ENCODE results near the gene TEAD3.

Gene TEAD3

DNA sequence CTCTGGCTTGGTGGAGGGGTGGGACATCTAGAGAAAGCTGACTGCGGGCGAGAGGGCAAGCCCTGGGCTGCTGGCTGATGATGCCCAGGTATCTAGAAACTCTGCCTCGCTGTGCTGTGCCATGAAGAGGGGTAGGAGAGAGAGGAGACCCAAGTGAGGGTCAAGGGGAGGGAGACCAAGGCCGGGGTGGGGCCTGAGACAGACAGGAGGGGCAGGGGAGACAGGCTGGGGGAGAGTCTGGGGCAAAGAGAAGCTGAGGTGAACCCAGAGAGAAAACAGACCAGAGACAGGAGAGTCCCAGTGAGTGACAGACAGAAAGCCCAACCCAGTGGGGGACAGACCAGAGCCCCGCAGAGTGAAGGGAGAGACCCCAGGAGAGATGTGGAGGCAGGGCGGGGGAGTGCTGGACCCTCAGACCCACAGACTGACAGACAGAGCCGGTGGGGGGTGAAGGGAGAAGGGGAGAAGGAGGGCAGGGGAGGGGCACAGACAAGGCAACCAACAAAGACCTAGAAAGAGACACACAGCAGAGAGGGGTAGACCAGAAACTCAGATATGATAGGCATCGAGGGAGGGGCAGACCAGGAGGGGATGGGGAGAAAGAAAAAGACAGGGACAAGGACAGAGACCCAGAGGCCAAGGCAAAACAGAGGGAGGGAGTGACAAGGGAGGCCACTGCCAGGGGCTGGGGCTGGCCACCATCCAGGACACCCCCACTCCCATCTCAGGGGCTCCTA, 5.9 kb downstream of the TEAD3 start:
- no peak for DNase-seq

DNA sequence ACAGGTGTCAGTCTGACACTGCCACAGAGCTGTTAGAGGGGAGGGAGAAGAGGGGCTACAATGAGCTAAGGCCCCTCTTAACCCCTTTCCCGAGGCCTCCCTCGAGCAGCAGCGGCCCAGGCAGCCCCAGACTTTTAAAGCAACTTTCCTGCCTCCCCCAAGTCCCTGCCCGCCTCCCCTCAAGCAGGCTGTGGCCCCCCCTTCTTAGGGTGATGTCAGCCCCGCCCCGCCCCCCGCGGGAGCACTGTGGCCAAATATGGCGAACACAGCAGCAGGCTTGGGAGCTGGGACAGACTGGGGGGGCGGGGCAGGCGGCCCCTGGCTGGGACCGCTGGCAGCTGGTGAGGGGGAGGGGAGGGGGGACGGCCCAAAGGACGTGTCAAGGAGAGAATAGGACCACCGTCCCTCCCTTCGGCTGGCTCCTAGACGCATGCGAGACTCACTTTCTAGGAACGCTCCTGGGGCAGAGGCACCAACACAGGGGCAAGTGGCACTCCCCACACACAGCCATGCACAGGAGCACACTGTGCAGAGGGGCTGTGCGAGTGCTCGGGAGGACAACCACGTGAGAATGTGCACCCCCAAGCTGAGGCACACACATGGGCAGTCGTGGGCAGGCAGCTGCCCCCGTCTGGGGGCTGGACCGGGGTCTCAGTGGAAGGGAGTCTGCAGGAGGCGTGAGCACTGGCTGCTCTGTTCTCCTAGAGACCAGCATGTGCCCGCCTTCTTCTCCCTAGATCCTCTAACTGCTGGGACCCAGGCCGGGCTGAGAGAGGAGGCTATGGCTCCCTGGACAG, 6.7 kb downstream of the TEAD3 start:
- DNase-seq: no peak

DNA sequence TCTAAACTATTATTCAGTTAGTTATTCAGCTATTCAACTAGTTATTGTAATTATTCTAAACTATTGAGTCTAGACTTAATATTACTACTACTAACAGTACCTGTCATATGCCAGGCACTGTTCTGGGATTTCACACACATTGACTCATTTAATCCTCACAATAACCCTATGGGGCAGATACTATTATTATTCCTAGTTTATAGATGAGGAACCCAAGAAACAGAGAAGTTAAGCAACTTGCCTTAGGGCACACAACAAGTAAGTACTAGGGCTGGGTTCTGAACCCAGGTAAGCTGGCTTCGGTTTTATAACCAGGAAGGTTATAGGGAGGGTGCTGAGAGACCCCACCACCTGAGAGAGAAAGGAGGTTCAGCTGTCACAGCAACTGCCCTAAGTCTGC, 7.8 kb downstream of the TEAD3 start:
- no peak for DNase-seq

DNA sequence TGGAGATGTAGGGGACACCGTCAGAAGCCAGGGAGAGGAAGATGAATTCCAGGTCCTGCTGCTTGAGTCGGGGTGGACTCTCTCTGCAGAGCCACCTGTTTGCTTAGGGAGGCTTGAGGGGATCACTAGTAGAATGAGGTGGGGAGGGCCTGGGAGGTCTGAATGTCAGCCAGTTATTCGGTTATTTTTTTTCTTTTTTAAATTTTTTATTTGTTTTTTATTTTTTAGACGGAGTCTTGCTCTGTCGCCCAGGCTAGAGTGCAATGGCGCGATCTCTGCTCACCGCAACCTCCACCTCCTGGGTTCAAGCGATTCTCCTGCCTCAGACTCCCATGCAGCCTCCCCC, 8.4 kb downstream of the TEAD3 start:
- DNase-seq: no peak

DNA sequence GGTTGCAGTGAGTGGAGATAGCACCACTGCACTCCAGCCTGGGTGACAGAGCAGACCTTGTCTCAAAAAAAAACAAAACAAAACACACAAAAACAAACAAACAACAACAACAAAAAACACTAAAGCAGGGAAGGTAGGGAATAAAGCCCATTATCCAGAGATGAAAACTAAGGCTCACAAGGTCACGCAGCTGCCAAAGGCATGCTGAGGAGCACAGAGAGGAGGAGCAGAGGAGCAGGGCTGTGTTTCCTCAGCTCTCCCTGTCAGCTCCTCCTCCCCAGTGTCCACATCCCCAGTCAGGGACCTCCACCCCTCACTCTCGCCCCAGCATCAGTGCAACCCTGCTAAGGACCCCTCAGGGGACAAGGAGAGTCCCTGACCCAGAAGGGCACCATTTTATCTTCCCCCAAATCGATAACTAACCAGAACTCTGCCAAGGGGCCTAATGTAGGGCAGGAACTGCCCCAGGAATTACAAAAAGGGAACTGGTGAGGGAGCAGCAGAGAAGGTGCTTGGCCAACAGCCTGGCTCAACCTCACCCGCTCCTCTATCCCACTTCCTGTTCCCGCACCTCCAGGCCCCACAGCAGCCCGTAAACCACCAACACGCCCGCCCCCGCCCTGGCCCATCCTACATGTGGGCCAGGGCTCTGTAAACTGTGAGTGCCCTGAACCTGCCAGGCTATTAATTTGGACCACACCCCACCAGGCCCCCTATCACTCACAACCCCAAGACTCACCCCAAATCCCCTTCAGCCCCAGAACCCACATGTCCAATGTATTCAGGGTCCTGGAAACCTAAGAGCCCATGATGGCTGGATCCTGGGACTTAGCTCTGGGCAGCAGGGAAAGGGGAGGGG, 9.0 kb downstream of the TEAD3 start:
- DNase-seq: no peak

DNA sequence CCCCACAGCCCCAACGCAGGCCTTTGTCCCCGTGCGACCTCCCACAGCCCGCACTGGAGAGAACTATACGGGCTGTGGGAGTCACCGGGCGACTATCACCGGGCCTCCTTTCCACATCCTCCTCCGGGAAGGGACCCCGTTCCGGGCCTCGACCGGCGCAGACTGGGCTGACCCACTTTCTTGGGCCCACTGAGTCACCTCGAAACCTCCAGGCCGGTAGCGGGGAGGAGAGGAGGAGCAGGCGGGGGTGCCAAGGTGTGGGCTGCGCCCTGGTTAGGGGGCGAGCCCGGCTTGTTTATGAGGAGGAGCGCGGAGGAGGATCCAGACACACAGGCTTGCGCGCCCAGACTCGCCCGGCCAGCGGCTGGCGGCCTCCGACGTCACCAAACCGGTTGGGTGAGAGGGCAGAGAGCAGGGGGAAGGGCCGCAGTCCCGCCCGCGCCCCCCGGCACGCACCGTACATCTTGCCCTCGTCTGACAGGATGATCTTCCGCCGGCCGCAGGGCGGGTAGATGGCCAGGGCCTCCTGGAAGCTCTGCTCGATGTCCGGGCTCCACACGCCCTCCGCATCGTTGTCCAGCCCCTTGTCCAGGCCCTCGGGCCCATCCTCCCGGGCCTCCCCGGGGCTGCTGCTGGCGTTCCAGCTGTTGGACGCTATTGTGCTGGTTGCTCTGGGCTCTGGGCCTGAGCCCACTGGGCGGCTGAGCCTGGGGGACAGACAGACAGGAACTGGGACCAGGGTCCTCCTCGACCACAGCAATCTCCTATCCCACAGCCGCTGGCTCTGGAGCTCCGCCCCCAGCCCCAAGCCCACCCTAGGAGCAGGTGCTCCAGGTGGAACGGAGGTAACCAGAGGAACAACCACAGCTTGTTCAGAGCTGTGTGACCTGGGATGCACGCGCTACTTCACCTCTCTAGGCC, 10.6 kb downstream of the TEAD3 start:
- DNase-seq: no peak

DNA sequence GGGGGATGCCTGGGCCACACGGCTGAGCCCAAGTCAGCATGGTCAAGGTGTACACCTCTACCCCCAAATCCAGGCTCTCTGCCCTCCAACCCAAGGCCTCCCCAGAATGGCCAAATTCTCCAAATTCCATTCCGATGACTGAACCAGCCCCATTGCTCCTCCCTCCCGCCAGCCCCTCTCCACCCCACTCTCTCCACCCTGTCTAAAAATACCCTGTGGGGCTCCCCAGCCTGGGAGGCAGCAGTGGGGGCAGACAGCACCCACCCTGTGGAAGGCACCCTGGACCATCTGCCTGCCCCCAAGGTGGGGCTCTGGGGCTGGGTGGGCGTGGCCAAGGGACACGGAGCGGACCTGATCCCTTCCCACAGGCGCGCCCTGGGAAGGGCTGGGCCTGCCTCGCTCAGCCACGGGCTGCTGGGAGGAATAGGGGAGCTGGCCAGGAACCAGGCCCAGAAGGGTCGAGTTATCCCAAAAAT, 11.4 kb downstream of the TEAD3 start:
- no peak for DNase-seq

DNA sequence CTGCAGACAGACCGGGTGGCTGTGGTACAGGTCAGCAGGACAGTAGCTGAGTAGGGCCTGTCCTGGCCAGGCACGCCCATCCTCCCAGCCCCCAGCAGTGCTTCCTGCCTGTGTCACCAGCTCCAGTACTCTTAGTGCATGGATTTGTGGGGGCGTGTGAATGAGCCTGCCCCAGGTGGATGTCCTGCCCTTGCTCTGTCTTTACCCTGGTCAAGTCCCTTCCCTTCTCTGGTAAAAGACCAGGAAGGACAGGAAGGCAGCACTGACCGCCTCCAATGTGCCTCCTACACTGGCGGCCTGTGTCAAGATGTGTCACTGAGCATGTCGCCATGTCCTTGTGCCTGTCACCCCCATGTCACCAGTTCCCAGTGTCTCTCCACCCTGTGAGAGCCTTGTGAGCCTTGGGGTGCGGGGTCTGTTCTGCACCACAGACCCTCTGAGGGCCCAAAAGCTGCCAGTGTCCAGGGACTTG, 11.9 kb downstream of the TEAD3 start:
- no peak for DNase-seq

DNA sequence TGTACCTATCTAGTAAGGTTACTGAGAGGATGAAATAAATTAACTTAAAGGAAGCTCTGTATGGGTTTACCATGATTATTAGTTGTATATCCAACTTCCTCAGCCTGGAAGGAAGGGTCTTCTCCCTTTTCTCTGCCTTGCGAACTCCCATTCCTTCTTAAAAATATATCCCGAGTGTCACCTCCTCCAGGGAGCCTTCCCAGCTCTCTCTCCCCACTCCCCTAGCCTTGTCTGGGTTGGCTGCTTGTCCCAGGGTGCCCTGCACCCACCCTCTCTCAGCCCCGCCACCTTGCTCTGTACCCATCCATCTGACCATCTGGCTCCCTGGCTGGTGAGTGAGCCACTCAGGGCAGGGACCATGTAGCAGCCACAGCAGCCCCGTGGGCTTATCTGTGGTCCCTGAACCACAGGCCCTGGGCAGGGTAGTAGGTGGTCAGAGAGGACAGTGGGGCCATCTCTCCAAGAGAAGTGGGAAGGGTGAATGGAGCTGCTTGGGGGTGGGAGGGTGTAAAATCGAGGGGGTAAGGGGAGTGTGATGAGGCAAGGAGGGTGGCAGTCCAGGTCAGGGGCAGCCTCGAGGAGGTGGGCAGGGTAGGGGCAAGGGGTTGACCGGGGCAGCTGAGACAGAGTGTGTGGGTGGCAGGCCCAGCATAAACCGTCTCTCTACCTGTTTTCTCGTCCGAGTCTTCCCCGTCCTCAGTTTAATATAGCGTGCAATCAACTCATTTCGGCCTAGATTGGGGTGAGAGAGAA, 12.8 kb downstream of the TEAD3 start:
- no peak for DNase-seq

DNA sequence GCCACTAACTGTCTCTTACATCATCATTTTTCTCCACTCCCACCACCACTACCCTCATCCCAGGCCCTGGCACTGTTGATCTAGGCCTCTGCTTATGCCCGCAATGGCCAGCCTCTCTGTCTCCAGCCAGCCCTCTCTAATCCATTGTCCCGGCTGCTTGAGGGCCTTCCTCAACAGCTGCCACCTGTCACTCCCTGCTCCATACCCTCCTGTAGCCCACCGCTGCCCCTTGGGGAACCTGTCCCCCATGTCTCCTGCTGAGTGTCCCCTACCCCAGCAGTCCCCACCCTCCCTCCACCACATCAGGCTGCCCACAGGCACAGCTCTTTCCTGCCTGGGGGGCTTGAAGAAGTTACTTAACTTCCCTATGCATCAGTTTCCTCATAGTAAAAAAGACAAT, 13.4 kb downstream of the TEAD3 start:
- DNase-seq: no peak

DNA sequence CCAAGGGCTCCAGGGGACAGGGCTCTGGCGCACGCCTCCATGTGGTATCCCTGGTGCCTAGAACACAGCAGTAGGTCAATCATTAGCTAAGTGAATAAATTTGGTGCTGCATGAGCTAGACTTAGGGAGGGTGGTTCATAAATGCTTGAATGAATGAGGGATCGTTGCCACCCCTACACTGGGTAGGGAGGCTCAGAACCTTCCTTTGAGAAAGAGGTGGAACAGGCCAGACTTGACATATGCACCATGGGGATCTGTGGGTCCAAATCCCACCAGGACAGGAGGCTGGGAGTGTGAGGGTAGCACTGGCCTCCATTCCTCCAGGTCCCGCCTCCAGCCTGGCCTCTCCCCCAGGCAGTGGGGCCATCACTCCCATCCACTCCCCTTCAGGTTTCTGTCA, 13.8 kb downstream of the TEAD3 start:
- DNase-seq: no peak

DNA sequence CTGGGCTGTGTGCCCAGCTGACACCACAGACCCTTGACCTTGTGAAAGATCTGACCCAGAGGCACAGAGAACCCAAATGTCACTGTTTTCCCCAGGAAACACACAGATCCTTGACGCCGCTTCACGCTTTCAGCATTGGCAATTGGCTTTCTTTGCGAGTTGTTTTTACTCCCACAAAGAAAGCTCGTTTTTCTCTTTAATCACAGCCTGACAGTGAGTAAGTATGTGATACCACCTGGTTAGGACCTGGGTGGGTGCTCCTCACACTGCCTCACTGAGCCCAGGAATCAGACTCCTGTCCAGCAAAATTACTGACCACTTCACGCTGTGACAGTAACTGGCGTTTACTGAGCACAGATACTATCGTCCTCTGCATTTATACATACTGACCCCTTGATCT, 15.7 kb downstream of the TEAD3 start:
- no peak for DNase-seq

DNA sequence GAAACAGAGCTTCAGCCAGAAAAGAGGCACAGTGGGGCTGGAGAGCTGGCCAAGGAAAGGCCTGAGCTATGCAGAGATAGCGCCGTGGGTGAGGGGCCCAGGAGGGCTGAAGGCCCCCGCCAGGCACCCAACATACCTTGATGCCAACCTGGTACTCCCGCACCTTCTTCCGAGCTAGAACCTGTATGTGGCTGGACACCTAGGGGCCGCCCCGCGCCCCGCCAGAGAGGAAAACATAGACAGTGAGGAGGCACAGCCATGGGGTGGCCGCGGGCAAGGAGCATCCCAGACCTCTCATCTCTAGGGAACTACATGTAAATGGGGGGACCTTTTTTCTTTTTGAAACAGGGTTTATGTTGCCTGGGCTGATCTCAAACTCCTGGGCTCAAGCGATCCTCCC, 16.7 kb downstream of the TEAD3 start:
- DNase-seq: no peak

DNA sequence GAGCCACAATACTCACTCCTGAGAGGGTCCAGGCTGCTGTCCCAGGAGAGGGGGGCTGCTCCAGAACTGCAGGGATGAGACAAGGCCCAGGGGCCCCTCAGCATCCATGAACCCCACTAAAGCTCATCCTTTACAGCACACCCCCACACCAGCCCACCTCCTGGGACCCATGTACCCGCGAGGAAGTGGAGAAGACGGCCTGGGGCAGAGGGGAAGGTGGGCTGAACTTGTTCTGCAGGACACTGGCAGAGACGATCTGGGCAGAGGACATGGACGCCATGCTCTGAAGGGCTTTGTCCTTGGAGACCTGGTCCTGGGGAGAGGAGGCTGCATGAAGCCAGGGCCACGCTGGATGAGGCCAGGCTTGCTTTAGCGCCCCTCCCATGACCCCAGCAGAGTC, 18.6 kb downstream of the TEAD3 start:
- no peak for DNase-seq

DNA sequence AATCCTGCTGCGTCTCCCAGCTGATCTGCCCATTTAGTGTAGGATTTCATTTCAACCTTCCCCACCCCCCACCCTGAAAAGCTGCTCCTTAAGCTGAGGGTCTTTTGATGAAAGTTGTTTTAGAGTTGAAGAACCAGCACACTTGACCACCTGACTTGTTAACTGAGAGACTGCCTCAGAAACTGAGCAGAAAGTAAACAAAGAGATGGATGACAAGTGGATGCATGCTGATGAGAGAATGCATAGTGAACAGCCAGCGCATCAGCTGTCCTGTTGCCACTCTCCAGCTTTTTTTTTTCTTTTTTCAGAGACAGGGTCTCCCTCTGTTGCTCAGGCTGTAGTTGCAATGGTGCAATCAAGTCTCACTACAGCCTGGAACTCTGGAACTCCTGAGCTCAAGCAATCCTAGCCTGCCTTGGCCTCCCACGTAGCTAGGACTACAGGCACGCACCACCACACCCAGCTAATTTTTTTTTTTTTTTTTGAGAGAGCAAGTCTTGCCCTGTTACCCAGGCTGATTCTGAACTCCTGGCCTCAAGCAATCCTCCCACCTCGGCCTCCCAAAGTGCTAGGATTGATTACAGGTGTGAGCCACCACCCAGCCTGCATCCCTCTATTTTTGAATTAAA, 19.2 kb downstream of the TEAD3 start:
- no peak for DNase-seq

DNA sequence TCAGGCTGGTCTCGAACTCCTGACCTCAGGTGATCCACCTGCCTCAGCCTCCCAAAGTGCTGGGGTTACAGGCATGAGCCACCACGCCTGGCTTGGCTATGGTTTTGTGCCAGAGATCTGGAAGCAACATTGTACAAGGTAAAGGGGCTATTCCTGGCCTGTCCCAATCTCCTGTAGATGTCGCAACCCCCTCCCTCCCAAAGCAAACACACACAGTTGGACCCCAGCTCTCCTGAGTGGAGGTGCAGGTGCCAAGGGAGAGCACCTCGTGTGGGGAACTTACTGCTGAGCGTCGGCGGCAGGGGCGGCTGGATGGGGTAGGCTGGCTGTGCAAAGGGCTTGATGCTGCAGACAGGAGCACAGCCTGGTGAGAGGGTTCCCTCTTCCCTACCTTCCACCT, 19.9 kb downstream of the TEAD3 start:
- no peak for DNase-seq

DNA sequence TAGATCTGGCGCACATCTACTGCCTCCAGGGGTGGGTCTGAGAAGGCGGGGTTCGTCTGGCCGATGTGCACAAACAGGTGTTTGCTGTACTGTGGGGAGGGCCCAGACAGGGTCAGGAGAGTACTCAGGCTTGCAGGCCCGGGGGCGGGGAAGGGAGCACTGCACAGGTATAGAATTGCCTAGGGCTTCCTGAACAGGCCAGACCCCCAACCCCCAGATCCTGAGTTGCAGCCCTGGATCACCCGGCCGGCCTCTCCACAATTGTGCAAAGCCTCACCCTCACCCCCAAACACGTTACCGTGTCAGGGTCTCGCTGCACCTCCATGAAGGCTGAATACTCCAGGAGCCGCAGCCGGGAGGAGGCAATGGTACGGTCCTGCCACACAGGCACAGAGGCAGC, 20.9 kb downstream of the TEAD3 start:
- no peak for DNase-seq

DNA sequence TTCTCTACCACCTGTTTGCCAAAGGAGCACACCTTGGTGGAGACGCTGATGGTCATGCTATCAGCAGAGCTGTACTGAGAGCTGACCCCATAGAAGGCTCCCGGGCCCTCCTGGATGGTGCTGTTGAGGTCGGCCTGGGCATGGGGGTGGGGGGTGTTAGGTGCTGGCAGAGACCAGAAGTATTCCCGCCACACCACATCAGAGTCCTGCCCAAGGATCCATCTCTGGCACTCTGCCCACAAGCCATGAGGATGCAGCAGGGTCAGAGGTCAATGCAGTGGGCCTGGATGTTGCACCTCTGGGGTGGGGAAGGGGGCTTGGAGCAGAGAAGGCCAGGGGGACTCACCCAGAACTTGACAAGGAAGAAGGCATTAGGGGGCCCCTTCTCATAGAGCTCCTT, 21.3 kb downstream of the TEAD3 start:
- DNase-seq: no peak

DNA sequence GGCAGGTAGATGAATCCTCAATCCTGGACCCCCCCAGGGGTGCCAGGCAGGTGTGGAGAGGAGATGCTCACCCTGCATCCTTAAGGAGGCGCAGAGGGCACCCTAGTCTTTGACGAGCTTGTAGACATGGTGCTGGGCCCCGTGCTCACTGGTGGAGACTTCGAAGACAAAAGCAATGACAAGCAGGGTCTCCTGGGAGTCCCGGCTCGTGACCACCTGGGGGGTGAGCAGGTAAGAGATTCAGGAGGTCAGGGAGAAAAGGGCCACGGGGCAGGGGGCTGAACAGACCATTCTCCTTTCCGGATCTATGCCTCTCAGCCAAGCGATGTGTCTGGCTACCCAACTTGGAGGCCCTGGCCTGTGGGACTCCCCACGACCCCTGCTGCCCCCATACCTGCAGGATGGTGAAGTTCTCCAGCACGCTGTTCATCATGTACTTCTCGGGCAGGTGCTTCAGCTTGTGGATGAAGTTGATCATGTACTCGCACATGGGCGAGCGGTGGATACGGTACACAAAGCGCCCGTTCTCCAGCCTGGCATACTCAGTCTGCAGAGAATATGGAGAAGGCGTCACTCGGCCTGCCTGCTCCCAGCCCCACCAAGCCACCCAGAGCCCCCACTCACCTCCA, 21.8 kb downstream of the TEAD3 start:
- DNase-seq: no peak

DNA sequence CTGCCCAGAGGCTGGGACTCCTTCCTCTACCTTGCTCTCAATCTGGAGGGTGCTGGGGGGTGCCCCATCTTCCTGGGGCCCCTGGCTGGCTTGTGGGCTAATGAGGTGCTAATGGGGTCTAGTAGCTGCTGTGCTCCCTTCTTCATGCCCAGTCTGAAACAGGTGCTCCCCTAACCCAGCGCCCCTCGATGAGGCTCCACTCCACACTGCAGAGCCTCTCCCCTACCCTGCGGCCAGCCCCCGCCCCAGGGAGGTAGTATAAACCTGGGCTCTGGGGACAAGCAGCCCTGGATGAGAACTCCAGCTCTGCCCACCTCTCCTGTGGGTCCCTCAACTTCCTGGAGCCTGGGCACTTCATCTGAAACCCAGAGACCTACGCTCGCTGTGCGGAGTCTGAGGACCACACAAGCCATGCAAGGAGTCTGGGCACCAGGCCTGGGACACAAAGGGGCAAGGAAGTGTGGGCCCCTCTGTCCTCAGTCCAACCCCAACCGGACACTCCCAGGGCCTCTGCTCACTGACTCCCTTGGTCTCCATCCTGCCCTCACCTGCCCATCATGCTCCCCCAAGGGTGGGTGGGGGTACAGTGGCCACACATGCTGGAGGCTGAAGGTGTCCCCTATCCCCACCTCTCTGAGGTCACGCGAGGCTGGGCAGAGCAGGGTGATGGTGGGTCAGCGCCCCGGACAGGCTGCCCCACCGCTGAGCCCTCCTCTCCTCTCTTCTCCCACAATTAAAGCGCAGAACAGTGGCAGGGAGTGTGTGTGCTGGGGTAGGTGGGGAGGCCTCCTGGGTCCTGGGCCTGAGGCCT, 22.5 kb downstream of the TEAD3 start:
- no peak for DNase-seq
